GM23338 (cell line): ENCODE results near the gene MAMSTR. TPM values are rescaled to one million over a fixed set of nuclear protein-coding genes. Genes with fewer than 3 reads are reported as not detected.

Experiments
- ATAC-seq: fragments of 200-7000 bp; cut with Tn5 transposase; 3 replicates; pipeline ENCODE4 v1.9.1; 2020
- DNase-seq: peaks from one replicate; pipeline ENCODE4 v3.0.0-alpha.2; 2015; ENCODE audit warnings: low spot score
- H2AFZ ChIP-seq: fragments of 200-600 bp; sonication (generic); 2 replicates; pipeline ENCODE4 v1.8.0; 2016; ENCODE audit warnings: antibody characterized with exemption, mild to moderate bottlenecking, moderate library complexity
- H3F3A ChIP-seq: fragments of 200-600 bp; sonication (generic); replicated peaks from 2 replicates; pipeline ENCODE4 v1.8.0; 2017; ENCODE audit warnings: antibody characterized with exemption, mixed run types, low read depth
- H3K27ac ChIP-seq: fragments of 200-600 bp; sonication (generic); 2 replicates; pipeline ENCODE4 v1.6.1; 2016; ENCODE audit warnings: low read depth
- H3K27me3 ChIP-seq: fragments of 200-600 bp; sonication (generic); 2 replicates; pipeline ENCODE4 v1.8.0; 2016; ENCODE audit warnings: mild to moderate bottlenecking, mixed run types, moderate library complexity; ENCODE audit not compliant: insufficient read depth
- H3K36me3 ChIP-seq: fragments of 200-600 bp; sonication (generic); 2 replicates; pipeline ENCODE4 v1.8.0; 2016; ENCODE audit warnings: mild to moderate bottlenecking; ENCODE audit not compliant: insufficient read depth
- H3K4me1 ChIP-seq: fragments of 200-600 bp; sonication (generic); 2 replicates; pipeline ENCODE4 v1.8.0; 2016; ENCODE audit warnings: mild to moderate bottlenecking, moderate library complexity; ENCODE audit not compliant: insufficient read depth
- H3K4me2 ChIP-seq: fragments of 200-600 bp; sonication (generic); 2 replicates; pipeline ENCODE4 v1.7.1; 2017; ENCODE audit warnings: mixed run types
- H3K4me3 ChIP-seq: fragments of 200-600 bp; sonication (generic); 2 replicates; pipeline ENCODE4 v1.6.1; 2016; ENCODE audit warnings: mixed run types
- H3K79me2 ChIP-seq: fragments of 200-600 bp; sonication (generic); replicated peaks from 2 replicates; pipeline ENCODE4 v1.8.0; 2017; ENCODE audit warnings: mild to moderate bottlenecking; ENCODE audit not compliant: insufficient read depth
- H3K9me2 ChIP-seq: fragments of 200-600 bp; sonication (generic); 2 replicates; pipeline ENCODE4 v1.8.0; 2017; ENCODE audit not compliant: insufficient read depth
- H4K20me1 ChIP-seq: fragments of 200-600 bp; sonication (generic); replicated peaks from 2 replicates; pipeline ENCODE4 v1.8.0; 2017; ENCODE audit warnings: mild to moderate bottlenecking; ENCODE audit not compliant: insufficient read depth
- H3K27ac Mint-ChIP-seq: 2 replicates; pipeline ENCODE4 v1.8.0; 2020; ENCODE audit warnings: inconsistent platforms, mild to moderate bottlenecking, moderate library complexity, mixed read lengths
- H3K27me3 Mint-ChIP-seq: 3 replicates; pipeline ENCODE4 v1.8.0; 2022; ENCODE audit warnings: low read depth, mild to moderate bottlenecking, moderate library complexity, mixed read lengths, inconsistent platforms; ENCODE audit not compliant: insufficient read depth, poor library complexity
- H3K36me3 Mint-ChIP-seq: 3 replicates; pipeline ENCODE4 v1.8.0; 2021; ENCODE audit warnings: low read depth, mild to moderate bottlenecking, inconsistent platforms, moderate library complexity, mixed read lengths
- H3K4me1 Mint-ChIP-seq: 3 replicates; pipeline ENCODE4 v1.8.0; 2020; ENCODE audit warnings: mild to moderate bottlenecking, inconsistent platforms, mixed read lengths
- H3K4me3 Mint-ChIP-seq: 3 replicates; pipeline ENCODE4 v1.8.0; 2021; ENCODE audit warnings: moderate library complexity, mild to moderate bottlenecking, inconsistent platforms, mixed read lengths
- H3K9me3 Mint-ChIP-seq: 3 replicates; pipeline ENCODE4 v1.8.0; 2020; ENCODE audit warnings: moderate library complexity, mild to moderate bottlenecking, inconsistent platforms, mixed read lengths
- ETS1 ChIP-seq: IDR thresholded peaks from 2 replicates; pipeline ENCODE4 v1.6.1; 2016; ENCODE audit warnings: antibody characterized with exemption
- EZH2 ChIP-seq: fragments of 200-600 bp; sonication (generic); IDR thresholded peaks from one replicate; pipeline ENCODE4 v1.8.0; 2017; ENCODE audit warnings: antibody characterized with exemption, mild to moderate bottlenecking, low read depth; ENCODE audit not compliant: unreplicated experiment
- EZH2phosphoT487 ChIP-seq: fragments of 200-600 bp; sonication (generic); IDR thresholded peaks from one replicate; pipeline ENCODE4 v1.8.1; 2018; ENCODE audit warnings: antibody characterized with exemption; ENCODE audit not compliant: unreplicated experiment
- NANOG ChIP-seq: IDR thresholded peaks from 2 replicates; pipeline ENCODE4 v1.6.1; 2016; ENCODE audit warnings: antibody characterized with exemption, borderline replicate concordance
- POLR2AphosphoS5 ChIP-seq: IDR thresholded peaks from 2 replicates; pipeline ENCODE4 v1.6.1; 2016; ENCODE audit warnings: antibody characterized with exemption, low read depth
- STAT1 ChIP-seq: IDR thresholded peaks from one replicate; pipeline ENCODE4 v1.6.1; 2016; ENCODE audit warnings: antibody characterized with exemption; ENCODE audit not compliant: unreplicated experiment
- ZNF331 ChIP-seq: fragments of 250-450 bp; sonication (Bioruptor Pico); IDR thresholded peaks from 2 replicates; pipeline ENCODE4 v1.5.0; 2020; ENCODE audit warnings: low read depth, mild to moderate bottlenecking, moderate library complexity
- ZNF462 ChIP-seq: fragments of 250-450 bp; sonication (Bioruptor Pico); IDR thresholded peaks from 2 replicates; pipeline ENCODE4 v1.5.0; 2020; ENCODE audit warnings: mild to moderate bottlenecking, moderate library complexity
- polyA plus RNA-seq: library from polyadenylated mRNA; unstranded; fragments of >200 nt; fragmentation: Nextera tagmentation; extraction: Ambion mirVana; gene quantifications from 2 replicates; pipeline ENCODE4 v1.2.1, GENCODE V29; 2016
- total RNA-seq: library from RNA; depleted of rRNA; stranded (reverse); fragments of >200 nt; shearing (Covaris generic); gene quantifications from 2 replicates; pipeline ENCODE4 v1.2.3, GENCODE V29; 2014

The MAMSTR gene
- total and polyA plus RNA-seq, 2 experiments from 2014 or later, result 1.9 to 2.0 TPM

- no peaks in the 10 kb centered on the region for H3K4me1 Mint-ChIP-seq
- Histone ChIP-seq H4K20me1 (no peaks in the 10 kb centered on the region), H3K4me3 (no peak overlapping the region), H3K27me3 (no peaks in the 10 kb centered on the region), H3F3A (no peaks in the 10 kb centered on the region), H2AFZ (peak overlapping the region; percentile 43; the same call in 1 of the 2 replicates), H3K4me2 (no peak overlapping the region), H3K9me2 (no peaks in the 10 kb centered on the region), H3K4me1 (no peaks in the 10 kb centered on the region), H3K79me2 (no peaks in the 10 kb centered on the region), H3K36me3 (no peaks in the 10 kb centered on the region), H3K27ac (no peak overlapping the region)
- DNase-seq (no peak), ATAC-seq (no peak)
- no peak overlapping the region for H3K4me3 Mint-ChIP-seq
- no peak overlapping the region for H3K27ac Mint-ChIP-seq
- H3K9me3 Mint-ChIP-seq, result no peaks in the 10 kb centered on the region
- TF ChIP-seq POLR2AphosphoS5 (no peak), ZNF331 (CRISPR knock-in tag) (no peak), EZH2 (no peak), ETS1 (no peak), ZNF462 (no peak), NANOG (no peak)
- no peaks in the 10 kb centered on the region for H3K36me3 Mint-ChIP-seq
- no peaks in the 10 kb centered on the region for H3K27me3 Mint-ChIP-seq
These were observed 36.2 kb downstream of the MAMSTR start for GRCh38 chr19:48683349-48683748.

DNA sequence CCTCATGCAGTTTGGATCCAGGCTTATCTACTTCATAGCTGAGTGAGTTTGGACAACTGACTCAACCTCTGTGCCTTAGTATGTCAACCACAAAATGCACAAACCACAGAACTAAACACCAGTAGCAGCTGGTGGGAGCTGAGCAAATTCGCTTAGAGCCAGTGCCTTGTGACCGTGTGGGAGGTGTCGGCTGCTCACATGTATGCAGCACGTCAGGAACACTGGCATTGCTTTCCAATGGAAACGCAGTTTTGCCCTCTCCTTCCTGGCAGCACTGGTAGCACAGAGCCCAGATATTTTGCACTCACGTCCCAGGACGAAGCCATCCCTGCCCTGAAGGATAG is 38.4 kb downstream of the MAMSTR start:
- Histone ChIP-seq H3K27ac (no peak overlapping the region), H3K36me3 (no peaks in the 10 kb centered on the region), H4K20me1 (no peaks in the 10 kb centered on the region), H3K4me2 (no peak overlapping the region), H3K4me3 (no peak overlapping the region), H3K79me2 (no peaks in the 10 kb centered on the region), H3K9me2 (no peaks in the 10 kb centered on the region), H3F3A (no peaks in the 10 kb centered on the region), H3K27me3 (no peaks in the 10 kb centered on the region), H2AFZ (no peak overlapping the region; the same call in 1 of the 2 replicates), H3K4me1 (no peaks in the 10 kb centered on the region)
- peaks cover 2% of the 10 kb centered on the region for H3K27me3 Mint-ChIP-seq
- no peak overlapping the region for H3K27ac Mint-ChIP-seq
- no peak overlapping the region for H3K4me3 Mint-ChIP-seq
- ATAC-seq (no peak), DNase-seq (no peak)
- H3K36me3 Mint-ChIP-seq, result no peaks in the 10 kb centered on the region
- H3K9me3 Mint-ChIP-seq, result no peaks in the 10 kb centered on the region
- H3K4me1 Mint-ChIP-seq, result no peaks in the 10 kb centered on the region
- TF ChIP-seq ZNF331 (CRISPR knock-in tag), result no peak
- no peak for TF ChIP-seq POLR2AphosphoS5
- no peak for TF ChIP-seq STAT1
- TF ChIP-seq EZH2phosphoT487, result no peak
- TF ChIP-seq NANOG, result no peak
